ENCODE results near the gene ETV3. TPM values are rescaled to one million over a fixed set of nuclear protein-coding genes. Genes with fewer than 3 reads are reported as not detected.

ETV3 gene
- total and polyA plus RNA-seq, 2 of the 4 experiments (the other 2 are of a cell fraction) = 6.4 to 14.7 TPM

GRCh38 chr1:157096881-157097280, 41.3 kb downstream of the ETV3 start:
- DNase-seq (no peak), ATAC-seq (ENCODE audit: low read depth) (no peak)
- BruUV-seq (replicated peaks) = no TSS peak
- Histone ChIP-seq H3K14ac (replicated peaks; ENCODE audit: low read depth, low read length) (no peak overlapping the region), H4K91ac (ENCODE audit: insufficient read depth, low read depth, low read length) (no peak overlapping the region), H4K20me1 (ENCODE audit: insufficient read depth, low read length) (no peaks in the 10 kb centered on the region), H3K4me1 (ENCODE audit: control insufficient read depth, insufficient read depth, low read length) (no peaks in the 10 kb centered on the region), H3K36me3 (ENCODE audit: control insufficient read depth, insufficient read depth, low read length) (no peaks in the 10 kb centered on the region), H2BK5ac (ENCODE audit: low read depth, low read length, poor library complexity, severe bottlenecking) (no peak overlapping the region), H4K5ac (ENCODE audit: low read depth, low read length) (no peak overlapping the region), H3K4me2 (ENCODE audit: low read depth, low read length) (no peak overlapping the region), H3K79me1 (ENCODE audit: low read depth in 1 of 2, low read length in 2 of 2) (no peaks in the 10 kb centered on the region), H2AK5ac (ENCODE audit: low read depth, low read length) (no peak overlapping the region), H3K23ac (ENCODE audit: low read depth, low read length) (no peak overlapping the region), H3K9ac (ENCODE audit: low read depth, low read length) (no peak overlapping the region), H2AK9ac (replicated peaks; ENCODE audit: low read depth, low read length, poor library complexity) (no peak overlapping the region), H3K9me1 (ENCODE audit: insufficient read depth, low read length) (0 out of 2 replicates have a peak, but pooled peaks cover 3% of the 10 kb centered on the region), H2AFZ (replicated peaks; ENCODE audit: low read length, poor library complexity) (no peak overlapping the region), H2BK20ac (ENCODE audit: low read depth, low read length) (no peak overlapping the region), H4K8ac (ENCODE audit: low read depth in 2 of 2, low read length in 2 of 2) (no peak overlapping the region), H3K56ac (ENCODE audit: extremely low read depth, insufficient read depth, low read length) (no peak overlapping the region), H3K9me3 (ENCODE audit: control insufficient read depth, insufficient read depth, low read length) (no peaks in the 10 kb centered on the region), H3K4me3 (ENCODE audit: insufficient read depth, low read depth, low read length) (no peak overlapping the region), H2BK120ac (ENCODE audit: low read depth, low read length) (no peak overlapping the region), H3K27ac (ENCODE audit: insufficient read depth, low read length) (no peak overlapping the region), H3K4ac (ENCODE audit: low read depth, low read length) (no peak overlapping the region), H2BK15ac (ENCODE audit: low read depth, low read length) (no peak overlapping the region), H3K18ac (ENCODE audit: low read depth, low read length) (no peak overlapping the region), H3K27me3 (ENCODE audit: control insufficient read depth, insufficient read depth, low read length) (0 out of 2 replicates have a peak, but pooled peaks cover 3% of the 10 kb centered on the region)
- TF ChIP-seq FOS (IDR thresholded peaks at IDR 0.05; ENCODE audit: low read depth, low read length) = no peak
- POLR2A ChIA-PET (ENCODE audit: unreplicated experiment) = no interaction called here
- no CpG with 5 or more reads among the region's 6 CpGs for WGBS, 2 experiments (ENCODE audit: extremely low coverage in 2 of 2, insufficient read length in 1 of 2)
- in situ Hi-C loops (cut with MboI; ENCODE audit: low sequenced_read_pairs) (no loop called here), dilution Hi-C loops (cut with HindIII; ENCODE audit: low sequenced_read_pairs, unreplicated experiment) (no loop called here), intact Hi-C loops (cut with micrococcal nuclease) (loop anchor here (10.0 kb wide), 1 partner anchor 268 kb away; no protein-coding TSS in a partner anchor)
- CTCF ChIA-PET = no interaction called here
